Stomach (tissue), 9 donors: Measurements from ENCODE around the gene HMOX2. TPM values are rescaled to one million over a fixed set of nuclear protein-coding genes. Genes with fewer than 3 reads are reported as not detected.

Source experiments
- DNase-seq, 2 donors: peaks; one replicate each; pipeline versions ENCODE4 v3.0.0 to v3.0.0-alpha.2; 2013 to 2019
- H3K27ac ChIP-seq, 5 donors: fragments of 200-600 bp in 4 of 5; sonication (generic) in 4 of 5; one replicate each; pipeline ENCODE4 v1.5.1; 2013 to 2019; ENCODE audit warnings: mild to moderate bottlenecking in 1 of 5, moderate library complexity in 1 of 5
- H3K27me3 ChIP-seq, 3 donors: fragments of 200-600 bp; sonication (generic); one replicate each; pipeline ENCODE4 v1.5.1; 2017 to 2019; ENCODE audit warnings: mixed run types in 1 of 3
- H3K36me3 ChIP-seq, 4 donors: fragments of 200-600 bp; sonication (generic); 1 replicate in 3 of 4; 2 replicates in 1 of 4; pipeline ENCODE4 v1.5.1; 2016 to 2019
- H3K4me1 ChIP-seq, 4 donors: fragments of 200-600 bp; sonication (generic); one replicate each; pipeline ENCODE4 v1.5.1; 2016 to 2019
- H3K4me3 ChIP-seq, 4 donors: fragments of 200-600 bp; sonication (generic) in 3 of 4; one replicate each; pipeline ENCODE4 v1.5.1; 2016 to 2019; ENCODE audit warnings: mild to moderate bottlenecking in 1 of 4
- H3K9me3 ChIP-seq, 4 donors: fragments of 200-600 bp; sonication (generic); one replicate each; pipeline ENCODE4 v1.5.1; 2016 to 2019
- CTCF ChIP-seq, 7 experiments: fragments of 450-650 bp in 4 of 7; fragments of 200-600 bp in 3 of 7; sonication (generic) in 3 of 7; IDR thresholded peaks; one replicate each; pipeline ENCODE4 v1.5.1; 2016 to 2019; ENCODE audit warnings: antibody characterized with exemption in 7 of 7, control low read depth in 2 of 7, mild to moderate bottlenecking in 1 of 7
- EP300 ChIP-seq: sonication (generic); formaldehyde crosslinking; IDR thresholded peaks from one replicate; pipeline ENCODE4 v1.6.1; 2017; ENCODE audit warnings: antibody characterized with exemption
- POLR2A ChIP-seq, 4 donors: fragments of 450-650 bp; IDR thresholded peaks; one replicate each; pipeline ENCODE4 v1.6.1; 2016; ENCODE audit warnings: antibody characterized with exemption in 4 of 4, control low read depth in 2 of 4, mild to moderate bottlenecking in 1 of 4, moderate library complexity in 1 of 4
- POLR2AphosphoS5 ChIP-seq, 3 donors: sonication (generic); formaldehyde crosslinking; IDR thresholded peaks; one replicate each; pipeline ENCODE4 v1.6.1; 2016; ENCODE audit warnings: antibody characterized with exemption in 3 of 3
- WGBS, 5 donors: extraction: QIAGEN DNeasy Blood & Tissue Kit in 3 of 5; methylation state at CpG; one replicate each; pipeline versions ENCODE4 v1.1.5 to v1.1.7; 2013 to 2018; 5-methylcytosine and 5-hydroxymethylcytosine counted together
- intact Hi-C: fragments of 100-400 bp; cut with DNase I; formaldehyde crosslinking; loops from one replicate; pipeline ENCODE4 v1.15.1; 2023; ENCODE audit warnings: low total_unique reads
- polyA plus RNA-seq, 3 donors: library from polyadenylated mRNA; stranded (reverse); fragments of 200-250 nt; gene quantifications; one replicate each; pipeline ENCODE4 v1.2.3, GENCODE V29; 2013
- total RNA-seq, 5 donors: library from RNA; depleted of rRNA; stranded (reverse); fragments of >200 nt; gene quantifications; one replicate each; pipeline versions ENCODE4 v1.1.0 to v1.2.3, GENCODE V29; 2014 to 2016
- donor health status: healthy with polysubstance abuse.
- donor health status: Bipolar disorder and iron deficiency.
- donor health status: healthy.

The HMOX2 gene
- total and polyA plus RNA-seq, 8 donors, result 6.4 to 175 (median 70.2) TPM

GRCh38 chr16:4450931-4451519 lies 25.2 kb upstream of the HMOX2 start:
- Histone ChIP-seq H3K27ac (no peak overlapping the region), H3K27me3 (no peaks in the 10 kb centered on the region), H3K4me1 (no peaks in the 10 kb centered on the region), H3K4me3 (no peak overlapping the region), H3K9me3 (no peaks in the 10 kb centered on the region), H3K36me3 (peaks cover 70 to 100% (median 99%) of the 10 kb centered on the region in 4 donors)
- WGBS, 5 donors, result 89 to 96% (median 93%) methylated on average over 14 of the region's 14 CpGs
- TF ChIP-seq POLR2AphosphoS5 (IDR thresholded peaks at IDR 0.05) (no peak), POLR2A (IDR thresholded peaks at IDR 0.05) (no peak), EP300 (no peak), CTCF (IDR thresholded peaks at IDR 0.05) (no peak)
- DNase-seq, result no peak
- intact Hi-C loops, result no loop called here

GRCh38 chr16:4452674-4453073 lies 23.5 kb upstream of the HMOX2 start:
- H3K27ac ChIP-seq, result no peak overlapping the region
- H3K4me3 ChIP-seq, result no peak overlapping the region
- intact Hi-C loops, result no loop called here
- no peak for DNase-seq
- H3K4me1 ChIP-seq, result no peaks in the 10 kb centered on the region
- TF ChIP-seq CTCF (IDR thresholded peaks at IDR 0.05) (no peak), POLR2A (IDR thresholded peaks at IDR 0.05) (no peak), POLR2AphosphoS5 (IDR thresholded peaks at IDR 0.05) (no peak), EP300 (no peak)
- peaks cover 73 to 100% (median 99%) of the 10 kb centered on the region in 4 donors for H3K36me3 ChIP-seq
- WGBS, 5 donors, result 93 to 100% (median 98%) methylated on average over 5 of the region's 5 CpGs
- no peaks in the 10 kb centered on the region for H3K9me3 ChIP-seq
- H3K27me3 ChIP-seq, result no peaks in the 10 kb centered on the region

GRCh38 chr16:4454623-4455022 lies 21.6 kb upstream of the HMOX2 start:
- Histone ChIP-seq H3K4me3 (no peak overlapping the region), H3K4me1 (peaks cover 0 to 12% (median 0%) of the 10 kb centered on the region in 4 donors), H3K27ac (no peak overlapping the region), H3K27me3 (no peaks in the 10 kb centered on the region), H3K9me3 (no peaks in the 10 kb centered on the region), H3K36me3 (peaks cover 54 to 100% (median 95%) of the 10 kb centered on the region in 4 donors)
- intact Hi-C loops, result no loop called here
- DNase-seq, result peak in 1 of 2 donors; percentile 34
- 69 to 79% (median 71%) methylated on average over 9 of the region's 9 CpGs for WGBS, 5 donors
- no peak for TF ChIP-seq CTCF (IDR thresholded peaks at IDR 0.05)
- TF ChIP-seq POLR2AphosphoS5 (IDR thresholded peaks at IDR 0.05), result no peak
- TF ChIP-seq EP300, result no peak
- no peak for TF ChIP-seq POLR2A (IDR thresholded peaks at IDR 0.05)

- Histone ChIP-seq H3K27me3 (no peaks in the 10 kb centered on the region), H3K4me1 (peaks cover 0 to 13% (median 0%) of the 10 kb centered on the region in 4 donors), H3K36me3 (peaks cover 50 to 99% (median 94%) of the 10 kb centered on the region in 4 donors), H3K9me3 (no peaks in the 10 kb centered on the region), H3K4me3 (no peak overlapping the region), H3K27ac (no peak overlapping the region)
- WGBS, 5 donors, result 87 to 93% (median 89%) methylated on average over 13 to 14 of the region's 14 CpGs
- no peak for TF ChIP-seq POLR2AphosphoS5 (IDR thresholded peaks at IDR 0.05)
- no peak for TF ChIP-seq EP300
- no peak for TF ChIP-seq POLR2A (IDR thresholded peaks at IDR 0.05)
- TF ChIP-seq CTCF (IDR thresholded peaks at IDR 0.05), result no peak
- DNase-seq, result no peak
- intact Hi-C loops, result no loop called here
Observed at GRCh38 chr16:4455081-4455480, 21.1 kb upstream of the HMOX2 start.
